HG02943 (cell line): ENCODE results near the gene FPR2.
"Not testable (repeated sequence)": the region's sequence is repeated elsewhere in the genome, so short reads cannot be mapped to it uniquely, and the experiment has no call there.

Experiments used
- ATAC-seq: cut with Tn5 transposase; IDR thresholded peaks from one replicate; pipeline ENCODE4 v1.9.1; 2021; ENCODE audit warnings: mild to moderate bottlenecking, low read depth, moderate library complexity; ENCODE audit not compliant: unreplicated experiment

FPR2 gene

DNA sequence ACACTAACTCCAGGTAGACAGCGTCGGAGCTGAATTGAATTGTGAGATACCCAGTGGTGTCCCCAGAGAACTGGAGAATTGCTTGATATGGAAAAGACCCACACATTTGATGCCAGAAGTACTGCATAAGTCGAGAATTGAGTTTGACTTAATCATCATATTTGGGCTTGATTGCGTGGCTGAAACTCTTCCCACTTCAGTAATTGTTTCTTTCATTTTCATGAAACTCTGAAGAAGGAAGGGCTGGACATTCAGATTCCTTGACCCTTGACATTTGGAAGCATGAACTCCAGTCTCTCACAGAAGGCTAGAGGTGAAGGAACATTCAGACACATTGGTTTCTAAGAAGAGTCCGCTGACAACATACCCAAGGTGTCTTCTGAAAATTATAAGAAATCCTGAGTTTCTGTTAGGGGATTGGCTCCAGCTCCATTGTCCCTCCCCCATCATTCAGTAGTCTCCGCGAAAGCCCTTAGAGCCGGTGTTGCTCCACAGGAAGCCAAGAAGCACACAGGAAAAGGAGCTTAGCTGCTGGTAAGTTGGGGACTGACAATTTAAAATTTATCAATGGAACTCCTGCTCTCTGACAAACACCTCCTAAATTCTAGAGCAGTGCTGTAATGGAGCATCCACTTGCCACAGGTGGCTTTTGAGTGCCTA, at the start of gene FPR2:
TSS of gene FPR2 (plus strand) at position 484 of the 660 bp plus-strand sequence. CDS start 7,479 bp downstream, outside the sequence.
- ATAC-seq = no peak

- ATAC-seq = no peak
Observed at GRCh38 chr19:51711702-51712101, 49.3 kb upstream of the FPR2 start.

DNA sequence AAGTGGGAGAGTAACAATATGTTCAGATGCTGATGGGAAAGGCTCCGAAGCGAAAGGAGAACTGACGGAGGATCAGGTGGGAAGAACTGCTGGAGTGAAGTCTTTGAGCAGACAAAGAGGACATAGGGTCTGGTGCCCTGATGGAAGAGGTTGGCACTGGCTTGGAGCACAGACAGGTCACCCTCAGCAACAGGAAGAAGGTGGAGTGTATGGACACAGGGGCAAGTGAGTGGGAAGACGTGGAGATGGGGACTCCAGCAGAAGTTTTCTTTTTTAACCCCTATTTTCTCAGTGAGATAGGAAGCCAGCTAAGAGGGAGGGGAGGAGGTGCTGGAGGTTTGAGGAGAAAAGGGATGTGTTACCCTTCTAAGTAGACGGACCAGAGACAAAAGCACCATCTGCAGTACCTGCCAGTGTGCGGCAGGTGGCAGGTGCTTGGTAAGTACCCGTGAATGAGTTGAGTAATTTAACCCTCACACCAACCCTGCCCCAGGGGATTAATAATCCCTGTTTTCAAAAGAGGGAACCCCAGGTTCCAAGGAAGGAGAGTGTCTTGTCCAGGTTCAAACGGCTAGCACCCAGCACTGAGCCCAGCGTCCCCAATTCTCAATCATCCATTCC, 48.4 kb upstream of the FPR2 start:
- no peak for ATAC-seq

DNA sequence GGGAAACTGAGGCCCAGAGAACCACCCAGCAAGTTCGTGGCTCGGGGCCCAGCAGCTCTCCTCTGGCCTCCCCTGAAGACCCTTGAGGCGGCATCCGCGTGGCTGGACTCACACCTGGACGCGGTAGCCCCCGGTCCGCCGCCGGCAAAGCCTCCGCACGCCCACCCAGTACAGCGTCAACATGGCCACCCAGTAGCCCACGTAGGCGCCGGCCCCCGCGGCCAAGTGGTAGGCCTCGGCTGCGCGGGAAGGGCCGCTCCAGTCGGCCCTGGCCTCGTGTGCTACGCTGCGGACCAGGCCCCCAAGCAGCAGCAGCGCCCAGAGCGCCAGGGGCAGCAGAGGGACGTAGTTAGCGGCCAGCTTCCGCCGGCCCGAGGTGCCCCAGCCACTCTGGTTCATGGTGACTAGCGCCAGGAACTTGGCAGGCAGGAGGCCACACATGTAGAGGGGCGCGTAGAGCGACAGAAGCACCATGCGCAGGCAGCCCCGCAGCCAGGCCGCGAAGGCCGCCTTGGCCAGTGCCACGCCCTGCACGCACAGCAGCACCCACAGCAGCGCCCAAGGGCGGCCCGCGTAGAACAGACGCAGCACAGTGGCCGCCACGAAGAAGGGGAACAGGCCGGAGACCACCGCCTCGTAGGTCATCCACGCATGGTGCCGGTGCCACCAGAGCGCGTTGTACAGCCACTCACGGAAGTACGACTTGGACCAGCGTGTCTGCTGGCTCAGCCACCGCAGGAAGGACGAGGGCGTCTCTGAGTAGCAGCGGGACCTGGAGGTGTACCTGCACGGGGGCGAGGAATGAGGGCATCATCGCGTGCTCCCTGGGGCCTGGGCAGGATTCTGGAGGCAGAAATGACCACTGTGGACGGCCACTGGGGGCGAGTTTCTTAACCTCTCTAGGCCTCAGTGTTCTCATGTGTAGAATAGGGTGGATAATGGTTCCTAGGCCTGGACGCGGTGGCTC, 47.4 kb upstream of the FPR2 start:
- ATAC-seq = no peak

- ATAC-seq = no peak
Observed at GRCh38 chr19:51714848-51715247, 46.1 kb upstream of the FPR2 start.

- no peak for ATAC-seq
Observed at GRCh38 chr19:51715850-51716249, 45.1 kb upstream of the FPR2 start.

DNA sequence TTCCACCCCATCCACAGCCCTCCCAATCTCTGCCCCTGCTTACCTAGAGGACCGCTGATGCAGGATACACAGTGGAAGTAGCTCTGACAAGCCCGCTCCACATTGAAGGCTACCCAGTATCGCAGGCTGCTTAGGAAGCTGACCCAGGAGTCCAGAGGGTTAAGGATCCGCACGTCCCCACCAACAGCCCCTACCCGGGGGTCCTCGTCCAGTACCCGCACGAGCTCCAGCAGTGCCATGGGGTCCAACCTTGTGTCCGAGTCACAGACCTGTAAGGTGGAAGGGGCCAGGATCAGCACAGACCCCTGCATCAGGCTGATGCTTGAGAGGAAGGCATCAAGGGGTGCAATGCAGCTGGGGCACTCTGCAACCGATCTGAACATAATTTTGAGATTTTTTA, 44.1 kb upstream of the FPR2 start:
- ATAC-seq = no peak

DNA sequence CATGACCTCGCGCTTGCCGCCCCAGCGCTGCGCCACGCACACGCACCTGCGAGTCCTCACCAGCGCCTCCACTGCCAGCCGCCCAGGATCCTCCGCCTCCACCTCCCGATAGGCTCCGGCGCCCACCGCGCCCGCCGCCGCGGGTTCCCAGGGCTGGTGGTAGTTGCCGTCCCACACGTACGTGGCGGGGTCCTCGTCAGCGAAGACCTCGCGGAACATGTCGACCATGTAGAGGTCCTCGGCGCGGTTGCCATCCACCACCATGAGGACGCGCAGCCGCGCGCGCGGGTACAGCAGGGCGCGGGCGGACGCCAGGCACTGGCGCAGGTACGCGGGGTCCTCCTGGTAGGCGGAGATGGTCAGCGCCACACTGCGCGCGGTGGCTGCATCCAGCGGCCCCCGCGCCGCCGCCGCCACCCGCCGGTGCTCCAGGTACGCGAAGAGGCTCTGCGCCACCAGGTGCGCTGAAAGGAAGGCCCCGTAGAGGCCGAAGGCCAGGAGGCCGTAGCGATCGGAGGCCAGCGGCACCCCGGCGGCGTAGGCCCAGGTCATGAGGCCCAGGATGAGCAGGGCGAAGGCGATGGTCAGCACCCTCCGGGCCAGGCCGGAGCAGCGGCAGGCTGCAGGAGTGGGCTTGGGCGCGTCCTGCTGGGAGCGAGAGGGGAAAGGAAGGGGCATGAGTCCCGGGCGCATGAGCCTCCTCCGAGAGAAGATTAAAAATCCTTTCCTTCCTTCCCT, 41.6 kb upstream of the FPR2 start:
- ATAC-seq = no peak

GRCh38 chr19:51721905-51722304, 39.1 kb upstream of the FPR2 start:
- no peak for ATAC-seq

- no peak for ATAC-seq
Observed at GRCh38 chr19:51722492-51722891, 38.5 kb upstream of the FPR2 start.

GRCh38 chr19:51724543-51724942, 36.4 kb upstream of the FPR2 start:
- ATAC-seq = no peak

GRCh38 chr19:51726049-51726448, 34.9 kb upstream of the FPR2 start:
- no peak for ATAC-seq

DNA sequence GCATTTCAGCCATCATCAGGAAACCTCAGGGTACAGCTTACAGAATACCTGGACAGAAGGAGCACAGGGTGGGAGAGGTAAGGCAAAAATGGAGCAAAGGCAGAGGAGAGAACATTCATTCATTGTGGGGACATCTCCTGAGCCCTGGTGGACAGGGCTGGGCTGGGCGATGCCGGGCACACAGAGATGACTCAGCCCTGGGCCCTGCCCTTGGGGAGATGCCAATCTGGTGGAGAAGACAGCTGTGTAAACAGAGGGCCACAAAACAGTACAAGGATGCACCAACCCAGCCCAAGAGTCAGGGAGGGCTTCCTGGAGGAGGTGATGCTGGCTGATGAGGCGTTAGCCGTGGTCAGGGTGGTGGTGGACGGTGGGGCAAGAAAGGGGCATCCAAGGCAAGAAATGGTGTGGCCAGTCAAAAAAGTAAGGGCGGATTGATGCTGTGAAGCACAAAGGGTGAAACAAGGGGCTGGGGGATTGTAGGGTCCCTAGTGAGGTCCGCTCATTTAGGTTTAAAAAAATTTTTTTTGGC, 33.6 kb upstream of the FPR2 start:
- ATAC-seq = no peak

DNA sequence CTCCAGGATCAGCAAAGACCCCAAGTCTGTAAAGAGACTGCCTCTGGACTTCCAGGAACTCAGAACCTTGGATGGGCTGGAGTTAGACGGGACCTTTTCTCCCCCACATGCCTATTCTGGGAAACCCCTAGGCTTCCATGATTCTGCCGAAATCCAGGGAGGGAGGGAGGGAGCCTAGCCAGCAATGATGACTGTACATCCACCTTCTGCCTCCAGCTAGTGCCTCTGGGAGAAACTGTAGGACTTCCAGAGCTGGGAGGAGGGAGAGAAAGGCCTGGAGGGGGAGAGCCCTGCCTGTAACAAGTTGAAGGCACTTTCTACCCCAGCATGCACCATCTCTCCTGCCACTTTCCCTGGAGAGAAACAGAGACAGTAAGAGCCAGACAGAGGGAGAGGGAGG, 31.2 kb upstream of the FPR2 start:
- no peak for ATAC-seq

GRCh38 chr19:51733742-51734522, 27.0 kb upstream of the FPR2 start:
- ATAC-seq = no peak

- no peak for ATAC-seq
Observed at GRCh38 chr19:51735759-51736449, 25.1 kb upstream of the FPR2 start.

- ATAC-seq = no peak
Observed at GRCh38 chr19:51737389-51737788, 23.6 kb upstream of the FPR2 start.

GRCh38 chr19:51737924-51738323, 23.1 kb upstream of the FPR2 start:
- no peak for ATAC-seq

GRCh38 chr19:51738523-51738922, 22.5 kb upstream of the FPR2 start:
- ATAC-seq = not testable (repeated sequence)
